Measurements from ENCODE around the gene NPHS2.
"Not testable (repeated sequence)": the region's sequence is repeated elsewhere in the genome, so short reads cannot be mapped to it uniquely, and the experiment has no call there.

The NPHS2 gene

DNA sequence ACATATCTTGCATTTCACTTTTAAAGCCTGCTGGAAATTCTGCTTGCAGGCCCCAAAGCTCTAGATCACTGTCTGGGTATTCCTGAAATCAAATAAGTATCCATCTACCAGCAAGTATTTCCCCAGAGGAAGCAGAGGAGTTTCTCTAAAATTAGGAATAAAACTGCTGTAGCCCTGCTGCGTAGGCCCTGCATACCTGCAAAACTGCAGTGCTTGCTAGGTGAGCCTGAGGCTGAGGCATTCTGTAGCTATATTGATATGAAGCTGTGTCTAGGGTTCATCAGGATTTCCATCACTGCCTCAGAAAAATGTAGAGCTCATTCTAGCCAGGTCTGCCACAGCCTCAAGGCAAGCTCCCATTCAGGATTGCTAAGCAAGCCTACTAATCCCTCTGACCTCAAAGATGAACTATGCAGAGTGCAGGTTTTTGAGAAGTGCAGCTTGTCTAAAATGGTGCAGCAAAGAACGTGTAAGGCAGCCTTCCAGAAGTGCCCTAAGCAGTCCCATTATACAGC lies 28.7 kb downstream of the NPHS2 start:
- no peak for DNase-seq (ENCODE audit: low read depth in 2 of 2)

DNA sequence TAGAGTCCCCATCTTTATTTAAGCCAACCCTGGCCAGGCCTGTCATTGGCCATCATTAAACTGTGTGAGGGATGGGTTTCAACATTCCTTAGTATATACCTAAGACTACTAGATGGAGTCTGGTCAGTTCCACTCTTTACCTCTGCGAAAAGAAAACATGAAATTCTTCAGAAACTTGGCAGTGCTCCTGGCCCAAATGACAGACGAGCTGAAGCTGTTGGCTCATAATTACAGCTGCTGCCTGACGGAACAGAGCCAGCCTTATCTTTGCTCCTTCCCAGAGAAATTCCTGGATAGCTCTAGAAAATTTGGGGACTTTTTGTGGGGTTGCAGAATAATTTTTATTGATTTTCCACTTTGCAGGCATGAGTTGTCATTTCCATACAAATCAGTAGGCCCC lies 30.4 kb downstream of the NPHS2 start:
- DNase-seq (ENCODE audit: low read depth in 2 of 2), result no peak

DNA sequence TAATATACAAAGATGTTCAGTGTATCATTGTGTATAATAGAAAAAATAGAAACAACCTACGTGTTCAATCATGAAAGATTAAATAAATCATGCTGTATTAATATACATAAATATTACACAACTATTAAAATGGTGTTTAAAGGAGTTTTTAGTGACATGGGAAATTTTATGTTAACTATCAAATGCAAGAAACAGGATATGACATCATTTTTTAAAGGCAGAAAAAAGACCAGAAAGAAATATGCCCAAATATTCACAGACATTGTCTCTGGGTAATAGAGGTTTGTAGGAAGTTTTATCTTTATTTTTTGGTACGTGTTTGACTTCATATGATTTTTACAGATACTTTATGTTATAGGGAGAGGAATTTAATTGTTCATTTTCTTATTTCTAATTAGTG lies 34.0 kb downstream of the NPHS2 start:
- no peak for DNase-seq (ENCODE audit: low read depth in 2 of 2)

DNA sequence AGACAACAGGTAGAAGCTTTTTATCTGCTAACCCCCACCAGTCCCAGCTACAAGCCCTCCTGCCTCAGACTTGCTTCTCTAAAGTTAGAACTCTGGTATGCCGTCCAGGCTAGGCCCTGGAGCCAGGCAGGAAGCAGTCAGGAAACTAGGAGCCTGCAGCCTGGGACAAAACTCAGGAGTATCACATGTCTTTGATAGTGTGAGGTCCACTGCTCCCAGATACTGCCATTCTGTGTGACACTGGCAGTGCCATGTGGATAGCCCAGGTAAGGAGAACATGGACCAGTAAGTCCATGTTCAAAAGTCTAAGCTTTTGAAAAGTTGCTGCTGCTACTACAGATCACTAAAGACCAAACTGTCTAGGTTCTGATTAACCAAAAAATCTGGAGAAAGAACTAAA lies 45.4 kb downstream of the NPHS2 start:
- no peak for DNase-seq (ENCODE audit: low read depth in 2 of 2)

DNA sequence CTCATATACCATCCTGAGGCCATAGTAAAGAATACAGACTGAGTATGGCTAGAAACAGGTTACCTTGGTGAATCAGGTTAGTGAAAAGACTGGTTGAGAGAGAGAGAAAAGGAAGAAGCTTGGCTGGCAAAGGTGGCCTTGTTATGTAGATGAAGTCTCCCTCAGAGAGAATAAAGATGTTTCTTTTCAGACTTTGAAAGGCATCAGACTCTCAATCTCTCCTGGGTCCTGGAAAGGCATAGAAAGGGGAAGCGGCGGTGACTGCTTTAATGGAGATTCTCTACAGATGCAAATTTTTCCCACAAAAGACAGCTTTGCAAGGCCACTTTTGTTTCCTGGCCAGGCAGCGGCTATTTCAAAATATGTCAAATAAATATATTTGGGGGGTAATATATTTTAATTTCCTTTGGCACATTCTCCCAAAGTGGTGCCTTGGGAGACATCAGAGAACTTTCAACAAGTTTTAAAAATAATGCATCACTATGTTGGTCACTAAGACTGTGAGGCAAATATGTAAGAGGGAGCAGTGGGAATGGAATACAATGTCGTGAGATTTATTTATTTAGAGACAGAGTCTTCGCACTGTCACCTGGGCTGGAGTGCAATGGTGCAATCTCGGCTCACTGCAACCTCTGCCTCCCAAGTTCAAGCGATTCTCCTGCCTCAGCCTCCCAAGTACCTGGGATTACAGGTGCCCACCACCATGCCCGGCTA lies 46.1 kb downstream of the NPHS2 start:
- no peak for DNase-seq (ENCODE audit: low read depth in 2 of 2)

DNA sequence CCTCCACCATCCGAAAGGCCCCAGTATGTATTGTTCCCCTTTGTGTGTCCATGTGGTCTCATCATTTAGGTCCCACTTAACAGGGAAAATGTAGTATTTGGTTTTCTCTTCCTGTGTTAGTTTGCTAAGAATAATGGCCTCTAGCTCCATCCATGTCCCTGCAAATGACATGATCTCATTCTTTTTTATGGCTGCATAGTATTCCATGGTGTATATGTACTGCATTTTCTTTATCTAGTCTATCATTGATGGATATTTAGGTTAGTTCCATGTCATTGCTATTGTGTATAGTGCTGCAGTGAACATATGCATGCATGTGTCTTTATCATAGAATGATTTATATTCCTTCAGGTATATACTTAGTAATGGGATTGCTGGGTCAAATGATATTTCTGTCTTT lies 57.2 kb downstream of the NPHS2 start:
- not testable (repeated sequence) for DNase-seq (ENCODE audit: low read depth in 2 of 2)

DNA sequence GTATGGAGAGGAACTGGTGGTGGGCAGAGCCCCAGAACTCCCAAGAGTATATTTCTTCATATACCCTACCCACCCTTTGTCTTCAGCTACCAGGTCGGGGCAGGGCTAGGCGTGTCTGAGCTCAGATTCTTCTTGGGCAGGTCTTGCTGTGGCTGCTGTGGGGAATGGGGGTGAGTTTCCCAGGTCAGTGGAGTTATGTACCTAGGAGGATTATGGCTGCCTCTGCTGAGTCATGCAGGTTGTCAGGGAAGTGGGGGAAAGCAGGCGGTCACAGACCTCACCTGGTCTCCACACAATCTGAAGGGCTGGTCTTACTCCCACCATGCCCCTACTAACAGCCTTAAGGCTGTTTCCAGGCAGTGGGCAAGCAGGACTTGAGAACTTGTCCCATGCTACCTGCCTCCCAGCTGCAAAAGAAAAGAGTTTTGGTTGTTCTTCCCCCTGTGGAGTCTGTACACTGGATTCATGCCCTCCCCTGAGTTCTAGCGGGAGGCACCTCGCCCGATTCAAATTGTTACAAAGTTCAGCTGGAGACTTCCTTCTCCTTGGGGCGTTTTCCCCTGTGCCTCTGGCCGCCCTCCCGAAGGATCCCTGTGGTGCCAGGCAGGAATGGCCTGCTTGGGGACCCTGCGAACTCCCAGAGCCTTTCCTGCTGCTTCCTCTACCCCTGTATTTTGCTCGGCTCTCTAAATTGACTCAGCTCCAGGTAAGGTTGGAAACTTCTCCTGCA lies 58.6 kb downstream of the NPHS2 start:
- no peak for DNase-seq (ENCODE audit: low read depth in 2 of 2)

DNA sequence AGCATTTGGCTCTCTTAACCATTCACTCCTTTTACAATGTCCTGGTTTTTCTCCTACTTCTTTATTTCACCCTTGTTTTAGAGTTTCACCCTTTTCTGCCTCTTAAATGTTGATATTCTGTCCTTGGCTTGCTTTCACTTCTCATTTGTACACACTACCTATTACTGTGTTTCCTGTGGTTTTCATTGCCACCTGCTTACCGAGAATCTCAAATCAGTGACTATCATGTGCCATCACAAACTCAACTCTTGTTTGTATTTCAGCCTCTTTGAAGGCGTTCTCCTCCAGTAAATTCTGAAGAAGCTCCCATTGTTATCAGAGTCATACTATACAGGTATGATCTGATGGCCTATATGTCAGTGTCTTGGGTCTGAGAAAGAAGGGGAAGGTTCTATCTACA lies 65.7 kb downstream of the NPHS2 start:
- no peak for DNase-seq (ENCODE audit: low read depth in 2 of 2)

DNA sequence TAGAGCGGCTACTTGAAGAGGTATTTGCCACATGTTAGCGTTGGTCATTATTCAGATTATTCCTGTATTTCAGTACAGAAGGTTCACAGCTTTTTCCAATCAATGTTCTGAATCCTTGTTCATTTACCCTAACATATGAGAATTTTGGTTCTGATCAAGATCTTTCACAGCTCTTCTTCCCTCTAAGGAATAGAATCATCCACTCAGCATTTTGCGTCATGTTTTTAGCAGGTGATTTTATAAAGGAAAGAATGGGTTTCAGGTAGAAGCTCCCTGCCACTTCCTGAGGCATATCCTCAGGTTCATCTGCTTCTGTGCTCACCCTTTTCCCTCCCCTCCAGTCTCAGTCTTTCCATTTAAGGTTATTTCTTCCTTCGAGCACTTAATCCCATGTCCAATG lies 66.4 kb downstream of the NPHS2 start:
- DNase-seq (ENCODE audit: low read depth in 2 of 2), result no peak

DNA sequence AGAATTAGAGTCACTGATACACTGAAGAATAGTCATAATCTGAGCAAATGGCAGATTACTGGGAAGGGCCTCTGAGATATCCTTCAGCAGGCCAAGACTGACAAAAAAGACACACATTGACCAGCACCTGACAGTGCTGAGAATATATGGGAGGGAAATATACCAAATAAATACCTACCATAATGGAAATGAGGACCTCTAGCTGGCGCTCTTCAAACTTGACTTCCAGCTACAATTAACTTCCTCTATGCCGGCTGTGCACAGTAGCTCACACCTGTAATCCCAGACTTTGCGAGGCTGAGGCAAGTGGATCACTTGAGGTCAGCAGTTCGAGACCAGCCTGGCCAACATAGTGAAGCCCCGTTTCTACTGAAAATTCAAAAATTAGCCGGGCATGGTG lies 69.5 kb downstream of the NPHS2 start:
- no peak for DNase-seq (ENCODE audit: low read depth in 2 of 2)
